Measurements from ENCODE around the gene PLD6. TPM values are rescaled to one million over a fixed set of nuclear protein-coding genes. Genes with fewer than 3 reads are reported as not detected.

Gene PLD6
- polyA plus RNA-seq, 1 donor (not counting 4 experiments of a cell fraction or from before 2014, with no cell fraction given), result 1.6 TPM

DNA sequence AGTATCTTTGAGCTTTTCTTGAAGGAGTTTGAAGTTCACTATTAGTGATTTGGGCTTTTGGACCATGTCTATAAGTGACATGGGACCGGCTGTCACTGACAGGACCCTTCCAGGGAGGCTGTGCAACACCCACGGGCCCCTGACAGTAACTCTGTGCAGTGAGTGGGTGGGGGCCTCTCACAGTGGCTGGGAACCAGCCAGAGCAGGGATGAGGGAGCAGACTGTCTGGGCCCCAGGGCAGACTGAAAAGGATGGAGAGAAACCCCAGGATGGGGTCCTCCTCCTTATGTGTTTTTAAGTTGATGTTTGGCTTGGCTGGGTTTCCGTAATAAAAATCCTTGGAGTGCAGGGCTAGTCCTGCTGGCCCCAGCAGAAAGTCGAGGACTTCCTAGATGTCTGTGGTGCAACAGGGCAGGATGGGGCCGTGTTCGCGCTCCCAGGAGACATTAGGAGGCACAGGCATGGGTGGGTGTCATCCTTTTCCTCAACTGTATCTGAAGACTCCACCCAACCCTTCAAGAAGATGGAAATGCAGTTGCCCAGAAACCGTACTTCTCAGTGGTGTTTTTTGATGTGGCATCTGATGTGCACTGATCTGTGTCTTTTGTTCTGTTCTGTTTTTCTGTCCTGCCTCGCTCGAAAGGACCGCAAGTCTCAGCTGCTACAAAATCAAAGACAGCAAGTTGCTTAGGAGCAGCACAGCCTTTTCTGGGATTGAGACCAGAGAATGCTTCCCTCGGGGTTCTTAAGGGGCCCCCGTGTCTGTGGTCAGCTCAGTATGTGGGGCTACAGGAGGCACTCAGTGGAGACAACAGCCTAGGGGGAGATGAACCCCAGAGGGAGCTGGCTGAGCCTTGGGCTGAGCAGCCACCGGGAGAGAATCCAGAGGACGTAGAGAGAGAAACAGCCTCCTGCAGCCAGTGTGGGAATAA, 24.2 kb downstream of the PLD6 start:
- peaks cover 49 to 54% of the 10 kb centered on the region in 2 experiments for H3K36me3 ChIP-seq (ENCODE audit: control insufficient read depth in 2 of 2, extremely low read depth in 1 of 2, insufficient read depth in 2 of 2, low read length in 2 of 2)

GRCh38 chr17:17180741-17181525, 25.2 kb downstream of the PLD6 start:
- DNase-seq (ENCODE audit: low read depth, low spot score) (no peak), FAIRE-seq (no peak)
- no peaks in the 10 kb centered on the region for H3K9me1 ChIP-seq (ENCODE audit: control insufficient read depth, extremely low read depth, insufficient read depth, low read length)
- H3K9me3 ChIP-seq (ENCODE audit: control insufficient read depth, low read depth, low read length), result no peaks in the 10 kb centered on the region
- H3K9ac ChIP-seq (ENCODE audit: control insufficient read depth, extremely low read depth, insufficient read depth, low read length), result no peak overlapping the region
- H3K79me2 ChIP-seq (ENCODE audit: control insufficient read depth, insufficient read depth, low read length), result no peaks in the 10 kb centered on the region
- H3K36me3 ChIP-seq (ENCODE audit: control insufficient read depth in 2 of 2, extremely low read depth in 1 of 2, insufficient read depth in 2 of 2, low read length in 2 of 2), result peaks cover 56 to 62% of the 10 kb centered on the region in 2 experiments
- TF ChIP-seq, protein P1, sequence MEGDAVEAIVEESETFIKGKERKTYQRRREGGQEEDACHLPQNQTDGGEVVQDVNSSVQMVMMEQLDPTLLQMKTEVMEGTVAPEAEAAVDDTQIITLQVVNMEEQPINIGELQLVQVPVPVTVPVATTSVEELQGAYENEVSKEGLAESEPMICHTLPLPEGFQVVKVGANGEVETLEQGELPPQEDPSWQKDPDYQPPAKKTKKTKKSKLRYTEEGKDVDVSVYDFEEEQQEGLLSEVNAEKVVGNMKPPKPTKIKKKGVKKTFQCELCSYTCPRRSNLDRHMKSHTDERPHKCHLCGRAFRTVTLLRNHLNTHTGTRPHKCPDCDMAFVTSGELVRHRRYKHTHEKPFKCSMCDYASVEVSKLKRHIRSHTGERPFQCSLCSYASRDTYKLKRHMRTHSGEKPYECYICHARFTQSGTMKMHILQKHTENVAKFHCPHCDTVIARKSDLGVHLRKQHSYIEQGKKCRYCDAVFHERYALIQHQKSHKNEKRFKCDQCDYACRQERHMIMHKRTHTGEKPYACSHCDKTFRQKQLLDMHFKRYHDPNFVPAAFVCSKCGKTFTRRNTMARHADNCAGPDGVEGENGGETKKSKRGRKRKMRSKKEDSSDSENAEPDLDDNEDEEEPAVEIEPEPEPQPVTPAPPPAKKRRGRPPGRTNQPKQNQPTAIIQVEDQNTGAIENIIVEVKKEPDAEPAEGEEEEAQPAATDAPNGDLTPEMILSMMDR (optimal IDR thresholded peaks at IDR 0.05 in 1 of 3, IDR thresholded peaks at IDR 0.05 in 1 of 3, conservative IDR thresholded peaks at IDR 0.05 in 1 of 3; ENCODE audit: extremely low read depth in 1 of 3, insufficient read depth in 2 of 3, low read length in 3 of 3), result no peak
- TF ChIP-seq EZH2 (IDR thresholded peaks at IDR 0.05; ENCODE audit: low read length), result no peak
- peaks cover 4% of the 10 kb centered on the region for H3K4me1 ChIP-seq (ENCODE audit: control insufficient read depth, extremely low read depth, insufficient read depth, low read length)
- no peak overlapping the region for H3K27ac ChIP-seq (ENCODE audit: control insufficient read depth, insufficient read depth, low read length)
- no peak overlapping the region for H3K4me3 ChIP-seq (ENCODE audit: control insufficient read depth in 2 of 3, extremely low read depth in 1 of 3, insufficient read depth in 2 of 3, low read depth in 1 of 3, low read length in 3 of 3)
- dilution Hi-C loops (cut with MboI; ENCODE audit: extremely low pct_ligation_motif_present, low sequenced_read_pairs), result no loop called here
- no peak overlapping the region for H2AFZ ChIP-seq (ENCODE audit: control insufficient read depth, low read length)
- H4K20me1 ChIP-seq (ENCODE audit: control insufficient read depth, extremely low read depth, insufficient read depth, low read length), result peaks cover 3% of the 10 kb centered on the region
- H3K27me3 ChIP-seq (ENCODE audit: control insufficient read depth, extremely low read depth, insufficient read depth, low read length), result no peaks in the 10 kb centered on the region
- H3K4me2 ChIP-seq (ENCODE audit: control insufficient read depth, extremely low read depth, insufficient read depth, low read depth, low read length), result no peak overlapping the region

More for the DNA sequence above, 24.2 kb downstream of the PLD6 start:
- H3K27ac ChIP-seq (ENCODE audit: control insufficient read depth, insufficient read depth, low read length), result no peak overlapping the region
- no peak for TF ChIP-seq EZH2 (IDR thresholded peaks at IDR 0.05; ENCODE audit: low read length)
- TF ChIP-seq, protein P1 (optimal IDR thresholded peaks at IDR 0.05 in 1 of 3, IDR thresholded peaks at IDR 0.05 in 1 of 3, conservative IDR thresholded peaks at IDR 0.05 in 1 of 3; ENCODE audit: extremely low read depth in 1 of 3, insufficient read depth in 2 of 3, low read length in 3 of 3), result no peak
- H3K27me3 ChIP-seq (ENCODE audit: control insufficient read depth, extremely low read depth, insufficient read depth, low read length), result no peaks in the 10 kb centered on the region
- no peaks in the 10 kb centered on the region for H3K79me2 ChIP-seq (ENCODE audit: control insufficient read depth, insufficient read depth, low read length)
- no peak overlapping the region for H2AFZ ChIP-seq (ENCODE audit: control insufficient read depth, low read length)
- H3K4me3 ChIP-seq (ENCODE audit: control insufficient read depth in 2 of 3, extremely low read depth in 1 of 3, insufficient read depth in 2 of 3, low read depth in 1 of 3, low read length in 3 of 3), result no peak overlapping the region
- H3K4me1 ChIP-seq (ENCODE audit: control insufficient read depth, extremely low read depth, insufficient read depth, low read length), result peaks cover 11% of the 10 kb centered on the region
- DNase-seq (ENCODE audit: low read depth, low spot score) (no peak), FAIRE-seq (no peak)
- H3K9ac ChIP-seq (ENCODE audit: control insufficient read depth, extremely low read depth, insufficient read depth, low read length), result no peak overlapping the region
- peaks cover 3% of the 10 kb centered on the region for H4K20me1 ChIP-seq (ENCODE audit: control insufficient read depth, extremely low read depth, insufficient read depth, low read length)
- peaks cover 2% of the 10 kb centered on the region for H3K9me1 ChIP-seq (ENCODE audit: control insufficient read depth, extremely low read depth, insufficient read depth, low read length)
- no peak overlapping the region for H3K4me2 ChIP-seq (ENCODE audit: control insufficient read depth, extremely low read depth, insufficient read depth, low read depth, low read length)
- H3K9me3 ChIP-seq (ENCODE audit: control insufficient read depth, low read depth, low read length), result no peaks in the 10 kb centered on the region
- dilution Hi-C loops (cut with MboI; ENCODE audit: extremely low pct_ligation_motif_present, low sequenced_read_pairs), result no loop called here
